CD4-positive, alpha-beta T cell treated with Interleukin-10 for 1 hour (primary cell): ENCODE measurements around the gene NTSR1.

ENCODE experiments used
- DNase-seq: peaks from one replicate; pipeline ENCODE4 v3.0.0-alpha.2; 2020

Gene NTSR1

GRCh38 chr20:62708591-62709536, at the start of gene NTSR1:
NTSR1 (plus strand) TSS chr20:62708836; CDS start chr20:62709208, 372 bp downstream.
- DNase-seq = no peak

GRCh38 chr20:62659488-62660239, 49.0 kb upstream of the NTSR1 start:
- DNase-seq = no peak

- no peak for DNase-seq
Observed at GRCh38 chr20:62660240-62660615, 48.4 kb upstream of the NTSR1 start.

- DNase-seq = no peak
Observed at GRCh38 chr20:62660768-62661167, 47.9 kb upstream of the NTSR1 start.

- DNase-seq = no peak
Observed at GRCh38 chr20:62661647-62662046, 47.0 kb upstream of the NTSR1 start.

- DNase-seq = no peak
Observed at GRCh38 chr20:62662422-62662821, 46.2 kb upstream of the NTSR1 start.

GRCh38 chr20:62663145-62664018, 45.3 kb upstream of the NTSR1 start:
- DNase-seq = no peak

- DNase-seq = no peak
Observed at GRCh38 chr20:62664019-62664971, 44.3 kb upstream of the NTSR1 start.

- DNase-seq = no peak
Observed at GRCh38 chr20:62665153-62665754, 43.4 kb upstream of the NTSR1 start.

GRCh38 chr20:62665826-62666735, 42.6 kb upstream of the NTSR1 start:
- no peak for DNase-seq

GRCh38 chr20:62666736-62667529, 41.7 kb upstream of the NTSR1 start:
- no peak for DNase-seq

- DNase-seq = no peak
Observed at GRCh38 chr20:62667530-62668440, 40.9 kb upstream of the NTSR1 start.

- peak; percentile 64 for DNase-seq
Observed at GRCh38 chr20:62668441-62669027, 40.1 kb upstream of the NTSR1 start.

- no peak for DNase-seq
Observed at GRCh38 chr20:62669249-62669648, 39.4 kb upstream of the NTSR1 start.

GRCh38 chr20:62670156-62670555, 38.5 kb upstream of the NTSR1 start:
- DNase-seq = no peak

- no peak for DNase-seq
Observed at GRCh38 chr20:62670998-62671397, 37.6 kb upstream of the NTSR1 start.

- DNase-seq = no peak
Observed at GRCh38 chr20:62671765-62672164, 36.9 kb upstream of the NTSR1 start.

- DNase-seq = no peak
Observed at GRCh38 chr20:62674370-62674769, 34.3 kb upstream of the NTSR1 start.
